Endothelial cell (in vitro differentiated cells): ENCODE data around the gene FAM240A. TPM values are rescaled to one million over a fixed set of nuclear protein-coding genes. Genes with fewer than 3 reads are reported as not detected.

ENCODE experiments used
- DNase-seq: peaks from one replicate; pipeline ENCODE4 v3.0.0; 2021; ENCODE audit warnings: low spot score
- H3K27ac Mint-ChIP-seq: one replicate; pipeline ENCODE4 v1.8.0; 2021; ENCODE audit warnings: mixed read lengths, inconsistent platforms; ENCODE audit not compliant: unreplicated experiment
- H3K27me3 Mint-ChIP-seq: one replicate; pipeline ENCODE4 v1.8.0; 2021; ENCODE audit warnings: mild to moderate bottlenecking, moderate library complexity, mixed read lengths, inconsistent platforms; ENCODE audit not compliant: unreplicated experiment
- H3K36me3 Mint-ChIP-seq: one replicate; pipeline ENCODE4 v1.8.0; 2021; ENCODE audit warnings: mild to moderate bottlenecking, low read depth, mixed read lengths, inconsistent platforms; ENCODE audit not compliant: unreplicated experiment
- H3K4me1 Mint-ChIP-seq: one replicate; pipeline ENCODE4 v1.8.0; 2021; ENCODE audit warnings: mild to moderate bottlenecking, mixed read lengths, inconsistent platforms; ENCODE audit not compliant: unreplicated experiment
- H3K4me3 Mint-ChIP-seq: one replicate; pipeline ENCODE4 v1.8.0; 2021; ENCODE audit warnings: mild to moderate bottlenecking, mixed read lengths, inconsistent platforms; ENCODE audit not compliant: unreplicated experiment
- H3K9me3 Mint-ChIP-seq: one replicate; pipeline ENCODE4 v1.8.0; 2021; ENCODE audit warnings: mixed read lengths, inconsistent platforms; ENCODE audit not compliant: unreplicated experiment
- CTCF ChIP-seq: fragments of 200-600 bp; sonication (generic); IDR thresholded peaks from one replicate; pipeline ENCODE4 v1.5.0; 2021; ENCODE audit warnings: antibody characterized with exemption; ENCODE audit not compliant: unreplicated experiment
- total RNA-seq: library from RNA; stranded (reverse); fragmentation: NEBNext Ultra II Directional; extraction: Animal tissue kit (Norgen Biotek cat#: 25700); gene quantifications from one replicate; pipeline ENCODE4 v1.2.1, GENCODE V29; 2021; ENCODE audit not compliant: unreplicated experiment

Gene FAM240A
- total RNA-seq, 1 donor from 2014 or later, result not detected

- Mint-ChIP-seq H3K4me3 (no peak overlapping the region), H3K4me1 (no peaks in the 10 kb centered on the region), H3K9me3 (no peaks in the 10 kb centered on the region), H3K27me3 (peaks cover 2% of the 10 kb centered on the region), H3K36me3 (no peaks in the 10 kb centered on the region), H3K27ac (no peak overlapping the region)
- no peak for DNase-seq
- TF ChIP-seq CTCF, result no peak
These were observed 28.6 kb downstream of the FAM240A start for GRCh38 chr3:46640927-46641326.

- no peak overlapping the region for H3K4me3 Mint-ChIP-seq
- H3K9me3 Mint-ChIP-seq, result no peaks in the 10 kb centered on the region
- H3K27ac Mint-ChIP-seq, result no peak overlapping the region
- TF ChIP-seq CTCF, result no peak
- no peak for DNase-seq
- H3K4me1 Mint-ChIP-seq, result no peaks in the 10 kb centered on the region
- peaks cover 2% of the 10 kb centered on the region for H3K27me3 Mint-ChIP-seq
- H3K36me3 Mint-ChIP-seq, result no peaks in the 10 kb centered on the region
These were observed 30.6 kb downstream of the FAM240A start for GRCh38 chr3:46642971-46643370.

GRCh38 chr3:46643701-46644100 is 31.4 kb downstream of the FAM240A start:
- Mint-ChIP-seq H3K27me3 (peaks cover 2% of the 10 kb centered on the region), H3K9me3 (no peaks in the 10 kb centered on the region), H3K27ac (no peak overlapping the region), H3K4me1 (no peaks in the 10 kb centered on the region), H3K4me3 (no peak overlapping the region), H3K36me3 (no peaks in the 10 kb centered on the region)
- no peak for DNase-seq
- no peak for TF ChIP-seq CTCF

- Mint-ChIP-seq H3K4me1 (no peaks in the 10 kb centered on the region), H3K27me3 (peaks cover 1% of the 10 kb centered on the region), H3K27ac (no peak overlapping the region), H3K9me3 (no peaks in the 10 kb centered on the region), H3K36me3 (no peaks in the 10 kb centered on the region), H3K4me3 (no peak overlapping the region)
- no peak for TF ChIP-seq CTCF
- no peak for DNase-seq
These were observed 34.4 kb downstream of the FAM240A start for GRCh38 chr3:46646700-46647099.

GRCh38 chr3:46648096-46648495 is 35.8 kb downstream of the FAM240A start:
- no peaks in the 10 kb centered on the region for H3K9me3 Mint-ChIP-seq
- TF ChIP-seq CTCF, result no peak
- H3K4me3 Mint-ChIP-seq, result no peak overlapping the region
- H3K27me3 Mint-ChIP-seq, result no peaks in the 10 kb centered on the region
- no peaks in the 10 kb centered on the region for H3K36me3 Mint-ChIP-seq
- no peak for DNase-seq
- H3K27ac Mint-ChIP-seq, result no peak overlapping the region
- H3K4me1 Mint-ChIP-seq, result no peaks in the 10 kb centered on the region
